HFFc6 (cell line): ENCODE results near the gene RET. TPM values are rescaled to one million over a fixed set of nuclear protein-coding genes. Genes with fewer than 3 reads are reported as not detected.

Experiments used
- DNase-seq: peaks from one replicate; pipeline ENCODE4 v3.0.0-alpha.2; 2018
- H3K27ac Mint-ChIP-seq: 2 replicates; pipeline ENCODE4 v1.8.0; 2020; ENCODE audit warnings: mild to moderate bottlenecking, mixed read lengths
- H3K27me3 Mint-ChIP-seq: 2 replicates; pipeline ENCODE4 v1.8.0; 2021; ENCODE audit warnings: mild to moderate bottlenecking, moderate library complexity, mixed read lengths; ENCODE audit not compliant: insufficient read depth
- H3K36me3 Mint-ChIP-seq: 2 replicates; pipeline ENCODE4 v1.8.0; 2021; ENCODE audit warnings: low read depth, mixed read lengths
- H3K4me1 Mint-ChIP-seq: 2 replicates; pipeline ENCODE4 v1.8.0; 2020; ENCODE audit warnings: low read depth, mixed read lengths
- H3K4me3 Mint-ChIP-seq: 2 replicates; pipeline ENCODE4 v1.8.0; 2020; ENCODE audit warnings: mild to moderate bottlenecking, moderate library complexity, mixed read lengths
- H3K9me3 Mint-ChIP-seq: 2 replicates; pipeline ENCODE4 v1.8.0; 2020; ENCODE audit warnings: mild to moderate bottlenecking, mixed read lengths
- CTCF ChIP-seq: fragments of 200-600 bp; sonication (generic); IDR thresholded peaks from 2 replicates; pipeline ENCODE4 v1.5.0; 2021; ENCODE audit warnings: antibody characterized with exemption, mild to moderate bottlenecking
- long read RNA-seq: library from polyadenylated mRNA; unstranded; transcript quantifications from one replicate; pipeline ENCODE4 v2.0.0, GENCODE V29; 2019
- total RNA-seq, 6 experiments: library from RNA; stranded (reverse); fragmentation: NEBNext Ultra II Directional; extraction: Animal tissue kit (Norgen Biotek cat#: 25700); gene quantifications; 2 replicates in 1 of 6; 3 replicates in 5 of 6; pipeline ENCODE4 v1.2.3, GENCODE V29; 2021

The RET gene
- under 1 TPM in 5 of 6 experiments, not detected in 1; 0.08 to 0.62 (median 0.46) TPM for total RNA-seq
- long read RNA-seq, partial matches to known transcripts: 0 of 1 reads
- long read RNA-seq, other reads (novel, unspliced or antisense): 1 of 1 reads

- H3K27me3 Mint-ChIP-seq: peaks cover 31% of the 10 kb centered on the region
Observed at GRCh38 chr10:43076876-43077420, at the start of gene RET. RET (plus strand) TSS chr10:43077069; CDS start chr10:43077259, 190 bp downstream.

GRCh38 chr10:43027331-43027955 is 49.4 kb upstream of the RET start:
- H3K4me3 Mint-ChIP-seq: no peak overlapping the region
- peaks cover 17% of the 10 kb centered on the region for H3K27me3 Mint-ChIP-seq
- no peak for DNase-seq
- TF ChIP-seq CTCF: no peak
- H3K4me1 Mint-ChIP-seq: no peaks in the 10 kb centered on the region; the same call in none of the 2 replicates
- H3K27ac Mint-ChIP-seq: no peak overlapping the region
- H3K36me3 Mint-ChIP-seq: no peaks in the 10 kb centered on the region
- peaks cover 8% of the 10 kb centered on the region for H3K9me3 Mint-ChIP-seq

More at GRCh38 chr10:43076876-43077420, at the start of gene RET:
- no peaks in the 10 kb centered on the region for H3K36me3 Mint-ChIP-seq
- no peak within 1 kb of the TSS for H3K27ac Mint-ChIP-seq
- H3K9me3 Mint-ChIP-seq: no peaks in the 10 kb centered on the region
- DNase-seq: no peak
- peak within 1 kb of the TSS; percentile 41; the same call in 1 of the 2 replicates for H3K4me3 Mint-ChIP-seq
- no peaks in the 10 kb centered on the region for H3K4me1 Mint-ChIP-seq
- TF ChIP-seq CTCF: no peak

- no peak for TF ChIP-seq CTCF
- Mint-ChIP-seq H3K9me3 (peaks cover 15% of the 10 kb centered on the region), H3K4me1 (no peaks in the 10 kb centered on the region; the same call in none of the 2 replicates), H3K27me3 (peaks cover 17% of the 10 kb centered on the region), H3K4me3 (no peak overlapping the region), H3K36me3 (no peaks in the 10 kb centered on the region), H3K27ac (no peak overlapping the region)
- no peak for DNase-seq
Observed at GRCh38 chr10:43028143-43028542, 48.7 kb upstream of the RET start.

GRCh38 chr10:43029043-43029442 is 47.8 kb upstream of the RET start:
- Mint-ChIP-seq H3K4me3 (no peak overlapping the region), H3K4me1 (no peaks in the 10 kb centered on the region; the same call in none of the 2 replicates), H3K36me3 (no peaks in the 10 kb centered on the region), H3K9me3 (peaks cover 15% of the 10 kb centered on the region), H3K27me3 (peaks cover 17% of the 10 kb centered on the region), H3K27ac (no peak overlapping the region)
- no peak for DNase-seq
- TF ChIP-seq CTCF: no peak

GRCh38 chr10:43032613-43033012 is 44.3 kb upstream of the RET start:
- Mint-ChIP-seq H3K4me1 (no peaks in the 10 kb centered on the region), H3K27ac (no peak overlapping the region), H3K36me3 (no peaks in the 10 kb centered on the region), H3K4me3 (no peak overlapping the region), H3K9me3 (peaks cover 15% of the 10 kb centered on the region), H3K27me3 (peaks cover 25% of the 10 kb centered on the region)
- DNase-seq: no peak
- TF ChIP-seq CTCF: no peak
